HepG2 (cell line): ENCODE data around the gene CCDC121. TPM values are rescaled to one million over a fixed set of nuclear protein-coding genes. Genes with fewer than 3 reads are reported as not detected.

ENCODE experiments used
- ATAC-seq: fragments of 200-7000 bp; cut with Tn5 transposase; 3 replicates; pipeline ENCODE4 v1.9.1; 2020; ENCODE audit warnings: mild to moderate bottlenecking, moderate library complexity
- BruUV-seq: library from RNA; stranded (reverse); fragments of 400-500 nt; replicated peaks from 2 replicates; lab custom pipeline; 2021; lab: Mats Ljungman, UMichigan
- CTCF ChIA-PET: fragments of 300-600 bp; formaldehyde crosslinking; extraction: SDS; loops from one replicate; lab custom pipeline; 2021; ENCODE audit warnings: low total read pairs, inconsistent platforms, low intra/inter-chr PET ratio; lab: Yijun Ruan, JAX
- POLR2A ChIA-PET: fragments of 350-600 bp; sonication (Branson Sonifier 250); formaldehyde crosslinking; loops from one replicate; lab custom pipeline; 2020; ENCODE audit warnings: antibody characterized with exemption, inconsistent platforms; lab: Yijun Ruan, JAX
- DNase-seq: peaks from one replicate; pipeline ENCODE4 v3.0.0-alpha.2; 2015; ENCODE audit warnings: low spot score
- FAIRE-seq: peaks from 3 replicates; lab custom pipeline; 2011; peaks lifted over from hg19 to GRCh38; lab: Jason Lieb, UNC
- H2AFZ ChIP-seq: one replicate; pipeline ENCODE4 v1.6.1; 2011; ENCODE audit warnings: low read length, inconsistent platforms
- H3K27ac ChIP-seq: fragments of 300-600 bp; 3 replicates; pipeline ENCODE4 v1.8.0; 2011; ENCODE audit warnings: mixed run types, mild to moderate bottlenecking, mixed read lengths, low read length, inconsistent platforms; ENCODE audit not compliant: insufficient read depth; ENCODE audit errors: extremely low read length
- H3K27me3 ChIP-seq, 2 experiments: fragments of 200-600 bp in 1 of 2; 2 replicates in 1 of 2; 3 replicates in 1 of 2; pipeline versions ENCODE4 v1.6.0 to v1.8.0; 2011; ENCODE audit warnings: low read length in 2 of 2, mild to moderate bottlenecking in 2 of 2, moderate library complexity in 2 of 2, inconsistent platforms in 1 of 2; ENCODE audit not compliant: insufficient read depth in 2 of 2, control insufficient read depth in 1 of 2
- H3K36me3 ChIP-seq, 2 experiments: fragments of 200-600 bp in 1 of 2; replicated peaks in 1 of 2; 2 replicates in 1 of 2; 3 replicates in 1 of 2; pipeline versions ENCODE4 v1.5.1 to v1.8.0; 2011; ENCODE audit warnings: low read length in 2 of 2, inconsistent platforms in 1 of 2; ENCODE audit not compliant: insufficient read depth in 2 of 2, control insufficient read depth in 1 of 2
- H3K4me1 ChIP-seq: 2 replicates; pipeline ENCODE4 v1.5.1; 2012; ENCODE audit warnings: low read length, inconsistent platforms; ENCODE audit not compliant: insufficient read depth
- H3K4me2 ChIP-seq: 2 replicates; pipeline ENCODE4 v1.6.0; 2011; ENCODE audit warnings: low read depth, low read length, inconsistent platforms
- H3K4me3 ChIP-seq, 3 experiments: fragments of 200-600 bp in 1 of 3; sonication (generic), shearing (Covaris generic) in 1 of 3; replicated peaks in 1 of 3; 2 replicates each; pipeline ENCODE4 v1.5.1; 2011 to 2016; ENCODE audit warnings: low read length in 3 of 3, inconsistent platforms in 2 of 3, low read depth in 2 of 3, mild to moderate bottlenecking in 2 of 3, control low read depth in 1 of 3, mixed read lengths in 1 of 3; ENCODE audit not compliant: insufficient read depth in 1 of 3
- H3K79me2 ChIP-seq: one replicate; pipeline ENCODE4 v1.6.1; 2011; ENCODE audit warnings: low read length, inconsistent platforms; ENCODE audit not compliant: insufficient read depth
- H3K9ac ChIP-seq: 2 replicates; pipeline ENCODE4 v1.6.0; 2011; ENCODE audit warnings: mild to moderate bottlenecking, low read depth, low read length, inconsistent platforms; ENCODE audit not compliant: insufficient read depth
- H3K9me3 ChIP-seq: 2 replicates; pipeline ENCODE4 v1.5.1; 2012; ENCODE audit warnings: mild to moderate bottlenecking, low read length
- H4K20me1 ChIP-seq: 2 replicates; pipeline ENCODE4 v1.6.0; 2011; ENCODE audit warnings: inconsistent platforms, mild to moderate bottlenecking, low read length, moderate library complexity; ENCODE audit not compliant: insufficient read depth
- AHR ChIP-seq: IDR thresholded peaks from 2 replicates; pipeline ENCODE4 v1.6.1; 2018; ENCODE audit warnings: missing genetic modification reagents, missing compliant biosample characterization
- CBFB ChIP-seq: sonication (generic); formaldehyde crosslinking; IDR thresholded peaks from 2 replicates; pipeline ENCODE4 v1.4.0; 2020; ENCODE audit warnings: missing genetic modification reagents
- CCDC6 ChIP-seq: sonication (generic); formaldehyde crosslinking; IDR thresholded peaks from 2 replicates; pipeline ENCODE4 v1.8.1; 2022; ENCODE audit warnings: mild to moderate bottlenecking, missing genetic modification reagents, moderate library complexity
- MXD4 ChIP-seq: IDR thresholded peaks from 2 replicates; pipeline ENCODE4 v1.6.1; 2016; ENCODE audit warnings: mild to moderate bottlenecking, missing biosample characterization, missing genetic modification reagents
- MXI1 ChIP-seq: IDR thresholded peaks from 3 replicates; pipeline ENCODE4 v1.6.1; 2012; ENCODE audit warnings: low read depth, low read length, inconsistent platforms, borderline replicate concordance
- NFE2L2 ChIP-seq: fragments of 150-350 bp; IDR thresholded peaks from 2 replicates; pipeline ENCODE4 v1.6.1; 2014; ENCODE audit warnings: low read length
- YY1 ChIP-seq: IDR thresholded peaks from 2 replicates; pipeline ENCODE4 v1.6.1; 2011; ENCODE audit warnings: low read length, low read depth, moderate library complexity, mild to moderate bottlenecking; ENCODE audit not compliant: insufficient read depth, insufficient replicate concordance
- ZFP82 ChIP-seq: sonication (generic); formaldehyde crosslinking; IDR thresholded peaks from 2 replicates; pipeline ENCODE4 v1.5.1; 2020; ENCODE audit warnings: mild to moderate bottlenecking, missing genetic modification reagents, borderline replicate concordance
- ZNF121 ChIP-seq: sonication (generic); formaldehyde crosslinking; IDR thresholded peaks from 2 replicates; pipeline ENCODE4 v1.5.0; 2020; ENCODE audit warnings: mild to moderate bottlenecking, missing genetic modification reagents
- ZNF615 ChIP-seq: sonication (generic); formaldehyde crosslinking; IDR thresholded peaks from 2 replicates; pipeline ENCODE4 v1.5.0; 2020; ENCODE audit warnings: mild to moderate bottlenecking, missing genetic modification reagents, borderline replicate concordance
- WGBS: methylation state at CpG from one replicate; pipeline ENCODE4 v1.1.6; 2017; ENCODE audit warnings: low lambda C conversion rate; 5-methylcytosine and 5-hydroxymethylcytosine counted together
- in situ Hi-C: cut with HindIII; loops from 2 replicates; pipeline ENCODE4 v1.10.0; 2017; ENCODE audit warnings: low pct_unique_long_range_greater_than_20kb; ENCODE audit not compliant: extremely low pct_ligation_motif_present
- intact Hi-C: fragments of 100-400 bp; cut with micrococcal nuclease; formaldehyde crosslinking; loops from one replicate; pipeline ENCODE4 v1.10.0; 2022; ENCODE audit not compliant: unreplicated experiment
- polyA plus RNA-seq, 8 experiments: library from polyadenylated mRNA; depleted of rRNA in 3 of 8; stranded (reverse) in 7 of 8; unstranded in 1 of 8; fragments of >200 nt; fragmentation: Illumina TruSeq in 4 of 8; extraction: Trizol in 4 of 8; gene quantifications; 2 replicates each; pipeline versions ENCODE4 v1.2.1 to v1.2.3, GENCODE V29; 2011 to 2016; ENCODE audit warnings: low read depth in 4 of 8, missing spikeins in 1 of 8, mixed read lengths in 1 of 8; ENCODE audit not compliant: insufficient read depth in 1 of 8
- total RNA-seq, 5 experiments: library from RNA; depleted of rRNA; stranded (reverse); fragments of >200 nt; fragmentation: Illumina TruSeq; extraction: Trizol; gene quantifications; 2 replicates each; pipeline ENCODE4 v1.2.3, GENCODE V29; 2016; ENCODE audit warnings: low read depth in 1 of 5
- TF ChIP-seq, protein P1 (sequence below), 2 experiments: sonication (generic) in 1 of 2; formaldehyde crosslinking in 1 of 2; IDR thresholded peaks; 2 replicates each; pipeline versions ENCODE4 v1.4.0 to v1.6.1; 2016 to 2020; ENCODE audit warnings: borderline replicate concordance in 1 of 2, low read depth in 1 of 2, mild to moderate bottlenecking in 1 of 2, missing genetic modification reagents in 1 of 2
- TF ChIP-seq, protein P2 (sequence below): sonication (generic); formaldehyde crosslinking; IDR thresholded peaks from 2 replicates; pipeline ENCODE4 v1.5.0; 2020; ENCODE audit warnings: mild to moderate bottlenecking, low read depth, missing genetic modification reagents, borderline replicate concordance
- TF ChIP-seq, protein P3 (sequence below), 2 experiments: sonication (generic) in 1 of 2; formaldehyde crosslinking in 1 of 2; IDR thresholded peaks; 2 replicates each; pipeline versions ENCODE4 v1.6.1 to v1.9.0; 2014 to 2022; ENCODE audit warnings: antibody characterized with exemption in 1 of 2, borderline replicate concordance in 1 of 2, inconsistent platforms in 1 of 2, low read depth in 1 of 2, missing genetic modification reagents in 1 of 2

The CCDC121 gene
- total and polyA plus RNA-seq, 2 of the 13 experiments (the other 11 are each of a cell fraction or from before 2014, with no cell fraction given) = 1.9 to 3.0 TPM

DNA sequence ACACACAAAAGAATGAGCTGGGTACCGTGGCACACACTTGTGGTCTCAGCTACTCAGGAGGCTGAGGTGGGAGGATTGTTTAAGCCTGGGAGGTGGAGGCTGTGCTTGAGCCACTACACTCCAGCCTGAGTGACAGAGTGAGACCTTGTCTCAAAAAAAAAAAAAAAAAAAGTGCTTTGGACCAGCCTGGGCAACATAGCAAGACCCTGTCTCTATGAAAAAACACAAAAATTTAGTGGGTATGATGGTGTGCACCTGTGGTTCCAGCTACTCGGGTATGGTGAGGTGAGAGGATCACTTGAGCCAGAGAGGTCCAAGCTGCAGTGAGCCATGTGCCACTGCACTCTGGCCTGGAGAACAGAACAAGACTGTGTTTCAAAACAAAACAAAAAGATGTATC lies 35.6 kb downstream of the CCDC121 start:
- DNase-seq (no peak), FAIRE-seq (no peak), ATAC-seq (no peak)
- 97% methylated on average over 2 of the region's 2 CpGs for WGBS
- Histone ChIP-seq H3K27me3 (no peaks in the 10 kb centered on the region), H3K4me3 (no peak overlapping the region), H3K9me3 (peaks cover 9% of the 10 kb centered on the region), H3K4me2 (no peak overlapping the region), H3K79me2 (peaks cover 89% of the 10 kb centered on the region), H2AFZ (no peak overlapping the region), H4K20me1 (peaks cover 35% of the 10 kb centered on the region), H3K36me3 (peaks cover 0 to 3% of the 10 kb centered on the region in 2 experiments; a peak in 1 of 5 replicates), H3K9ac (no peak overlapping the region), H3K27ac (no peak overlapping the region), H3K4me1 (peaks cover 33% of the 10 kb centered on the region)
- ChIA-PET POLR2A (interaction anchor here (1.4 kb wide), 1 partner anchor 11 kb away, joined by 3 read pairs; the partner anchor contains the start of gene ZNF512), CTCF (no interaction called here)
- intact Hi-C loops (no loop called here), in situ Hi-C loops (no loop called here)
- no TSS peak for BruUV-seq
- TF ChIP-seq CBFB (CRISPR knock-in tag) (no peak), ZNF121 (peak; percentile 78), AHR (CRISPR knock-in tag) (no peak), CCDC6 (CRISPR knock-in tag) (no peak), ZFP82 (no peak), NFE2L2 (no peak), ZNF615 (CRISPR knock-in tag) (no peak), YY1 (no peak), MXD4 (no peak), MXI1 (no peak)
- TF ChIP-seq, protein P1, sequence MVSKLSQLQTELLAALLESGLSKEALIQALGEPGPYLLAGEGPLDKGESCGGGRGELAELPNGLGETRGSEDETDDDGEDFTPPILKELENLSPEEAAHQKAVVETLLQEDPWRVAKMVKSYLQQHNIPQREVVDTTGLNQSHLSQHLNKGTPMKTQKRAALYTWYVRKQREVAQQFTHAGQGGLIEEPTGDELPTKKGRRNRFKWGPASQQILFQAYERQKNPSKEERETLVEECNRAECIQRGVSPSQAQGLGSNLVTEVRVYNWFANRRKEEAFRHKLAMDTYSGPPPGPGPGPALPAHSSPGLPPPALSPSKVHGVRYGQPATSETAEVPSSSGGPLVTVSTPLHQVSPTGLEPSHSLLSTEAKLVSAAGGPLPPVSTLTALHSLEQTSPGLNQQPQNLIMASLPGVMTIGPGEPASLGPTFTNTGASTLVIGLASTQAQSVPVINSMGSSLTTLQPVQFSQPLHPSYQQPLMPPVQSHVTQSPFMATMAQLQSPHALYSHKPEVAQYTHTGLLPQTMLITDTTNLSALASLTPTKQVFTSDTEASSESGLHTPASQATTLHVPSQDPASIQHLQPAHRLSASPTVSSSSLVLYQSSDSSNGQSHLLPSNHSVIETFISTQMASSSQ (IDR thresholded peaks at IDR 0.05; ENCODE audit: low read depth) = no peak
- TF ChIP-seq, protein P1 (CRISPR knock-in tag; IDR thresholded peaks at IDR 0.05; ENCODE audit: borderline replicate concordance) = no peak
- TF ChIP-seq, protein P2, sequence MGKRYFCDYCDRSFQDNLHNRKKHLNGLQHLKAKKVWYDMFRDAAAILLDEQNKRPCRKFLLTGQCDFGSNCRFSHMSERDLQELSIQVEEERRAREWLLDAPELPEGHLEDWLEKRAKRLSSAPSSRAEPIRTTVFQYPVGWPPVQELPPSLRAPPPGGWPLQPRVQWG (CRISPR knock-in tag) = no peak
- TF ChIP-seq, protein P3, sequence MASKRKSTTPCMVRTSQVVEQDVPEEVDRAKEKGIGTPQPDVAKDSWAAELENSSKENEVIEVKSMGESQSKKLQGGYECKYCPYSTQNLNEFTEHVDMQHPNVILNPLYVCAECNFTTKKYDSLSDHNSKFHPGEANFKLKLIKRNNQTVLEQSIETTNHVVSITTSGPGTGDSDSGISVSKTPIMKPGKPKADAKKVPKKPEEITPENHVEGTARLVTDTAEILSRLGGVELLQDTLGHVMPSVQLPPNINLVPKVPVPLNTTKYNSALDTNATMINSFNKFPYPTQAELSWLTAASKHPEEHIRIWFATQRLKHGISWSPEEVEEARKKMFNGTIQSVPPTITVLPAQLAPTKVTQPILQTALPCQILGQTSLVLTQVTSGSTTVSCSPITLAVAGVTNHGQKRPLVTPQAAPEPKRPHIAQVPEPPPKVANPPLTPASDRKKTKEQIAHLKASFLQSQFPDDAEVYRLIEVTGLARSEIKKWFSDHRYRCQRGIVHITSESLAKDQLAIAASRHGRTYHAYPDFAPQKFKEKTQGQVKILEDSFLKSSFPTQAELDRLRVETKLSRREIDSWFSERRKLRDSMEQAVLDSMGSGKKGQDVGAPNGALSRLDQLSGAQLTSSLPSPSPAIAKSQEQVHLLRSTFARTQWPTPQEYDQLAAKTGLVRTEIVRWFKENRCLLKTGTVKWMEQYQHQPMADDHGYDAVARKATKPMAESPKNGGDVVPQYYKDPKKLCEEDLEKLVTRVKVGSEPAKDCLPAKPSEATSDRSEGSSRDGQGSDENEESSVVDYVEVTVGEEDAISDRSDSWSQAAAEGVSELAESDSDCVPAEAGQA (IDR thresholded peaks at IDR 0.05; ENCODE audit: low read depth) = no peak
- TF ChIP-seq, protein P3 (CRISPR knock-in tag; IDR thresholded peaks at IDR 0.05; ENCODE audit: borderline replicate concordance) = no peak
